ENCODE data around the gene ZFYVE28. TPM values are rescaled to one million over a fixed set of nuclear protein-coding genes. Genes with fewer than 3 reads are reported as not detected.
"Not testable (repeated sequence)": the region's sequence is repeated elsewhere in the genome, so short reads cannot be mapped to it uniquely, and the experiment has no call there.

The ZFYVE28 gene
- total RNA-seq, 6 experiments from 2014 or later = 2.5 to 9.6 (median 4.8) TPM

DNA sequence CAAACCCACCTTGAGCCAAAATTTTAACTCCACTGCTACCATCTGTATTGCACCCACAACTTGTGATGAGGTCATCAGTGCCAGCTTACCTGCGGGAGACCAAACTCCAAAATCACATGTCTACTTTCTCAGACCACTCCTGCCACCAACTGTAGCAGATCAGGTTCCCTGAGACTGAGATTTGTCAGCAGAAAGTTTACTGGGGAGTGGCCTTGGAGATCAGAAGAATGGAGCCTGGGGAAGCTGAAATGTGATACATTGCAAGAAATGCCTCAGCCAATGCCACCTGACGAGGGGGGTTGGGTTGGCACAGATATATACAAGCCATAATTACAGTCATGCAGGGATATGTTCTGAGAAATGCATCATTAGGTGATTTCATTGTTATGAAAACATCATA lies 195.6 kb downstream of the ZFYVE28 start:
- Histone ChIP-seq H3K4me3 (no peak overlapping the region), H3K4me1 (no peaks in the 10 kb centered on the region), H3K27me3 (no peaks in the 10 kb centered on the region), H3K27ac (no peak overlapping the region), H3K36me3 (no peaks in the 10 kb centered on the region), H3K9me3 (no peaks in the 10 kb centered on the region)
- WGBS (ENCODE audit: insufficient coverage, low coverage, low lambda C conversion rate, missing lambda C conversion rate) = 100% methylated on average over 1 of the region's 2 CpGs
- intact Hi-C loops (cut with DNase I) = no loop called here
- TF ChIP-seq, protein P1, sequence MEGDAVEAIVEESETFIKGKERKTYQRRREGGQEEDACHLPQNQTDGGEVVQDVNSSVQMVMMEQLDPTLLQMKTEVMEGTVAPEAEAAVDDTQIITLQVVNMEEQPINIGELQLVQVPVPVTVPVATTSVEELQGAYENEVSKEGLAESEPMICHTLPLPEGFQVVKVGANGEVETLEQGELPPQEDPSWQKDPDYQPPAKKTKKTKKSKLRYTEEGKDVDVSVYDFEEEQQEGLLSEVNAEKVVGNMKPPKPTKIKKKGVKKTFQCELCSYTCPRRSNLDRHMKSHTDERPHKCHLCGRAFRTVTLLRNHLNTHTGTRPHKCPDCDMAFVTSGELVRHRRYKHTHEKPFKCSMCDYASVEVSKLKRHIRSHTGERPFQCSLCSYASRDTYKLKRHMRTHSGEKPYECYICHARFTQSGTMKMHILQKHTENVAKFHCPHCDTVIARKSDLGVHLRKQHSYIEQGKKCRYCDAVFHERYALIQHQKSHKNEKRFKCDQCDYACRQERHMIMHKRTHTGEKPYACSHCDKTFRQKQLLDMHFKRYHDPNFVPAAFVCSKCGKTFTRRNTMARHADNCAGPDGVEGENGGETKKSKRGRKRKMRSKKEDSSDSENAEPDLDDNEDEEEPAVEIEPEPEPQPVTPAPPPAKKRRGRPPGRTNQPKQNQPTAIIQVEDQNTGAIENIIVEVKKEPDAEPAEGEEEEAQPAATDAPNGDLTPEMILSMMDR (IDR thresholded peaks at IDR 0.05) = no peak
- TF ChIP-seq POLR2A (IDR thresholded peaks at IDR 0.05) = no peak
- ATAC-seq (no peak), DNase-seq (no peak)

DNA sequence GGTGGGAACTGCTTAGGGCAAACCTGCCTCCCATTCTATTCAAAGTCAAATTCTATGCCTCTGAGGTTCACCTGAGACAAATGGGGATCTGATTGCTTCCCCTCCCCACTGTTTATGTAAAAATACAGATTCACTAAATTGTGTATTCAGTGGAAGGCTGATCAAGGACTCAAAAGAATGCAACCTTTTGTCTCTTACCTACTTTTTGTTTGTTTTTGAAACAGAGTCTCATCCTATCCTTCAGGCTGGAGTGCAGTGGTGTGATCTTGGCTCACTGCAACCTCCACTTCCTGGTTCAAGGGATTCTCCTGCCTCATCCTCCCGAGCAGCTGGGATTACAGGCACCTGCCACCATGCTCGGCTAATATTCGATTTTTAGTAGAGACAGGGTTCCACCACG lies 197.1 kb downstream of the ZFYVE28 start:
- ATAC-seq; H3K27me3 ChIP-seq; H3K27ac ChIP-seq; H3K4me1 ChIP-seq; DNase-seq; H3K36me3 ChIP-seq; H3K9me3 ChIP-seq; intact Hi-C loops (cut with DNase I); H3K4me3 ChIP-seq: not testable (repeated sequence)
- 80% methylated on average over 4 of the region's 4 CpGs for WGBS (ENCODE audit: insufficient coverage, low coverage, low lambda C conversion rate, missing lambda C conversion rate)

DNA sequence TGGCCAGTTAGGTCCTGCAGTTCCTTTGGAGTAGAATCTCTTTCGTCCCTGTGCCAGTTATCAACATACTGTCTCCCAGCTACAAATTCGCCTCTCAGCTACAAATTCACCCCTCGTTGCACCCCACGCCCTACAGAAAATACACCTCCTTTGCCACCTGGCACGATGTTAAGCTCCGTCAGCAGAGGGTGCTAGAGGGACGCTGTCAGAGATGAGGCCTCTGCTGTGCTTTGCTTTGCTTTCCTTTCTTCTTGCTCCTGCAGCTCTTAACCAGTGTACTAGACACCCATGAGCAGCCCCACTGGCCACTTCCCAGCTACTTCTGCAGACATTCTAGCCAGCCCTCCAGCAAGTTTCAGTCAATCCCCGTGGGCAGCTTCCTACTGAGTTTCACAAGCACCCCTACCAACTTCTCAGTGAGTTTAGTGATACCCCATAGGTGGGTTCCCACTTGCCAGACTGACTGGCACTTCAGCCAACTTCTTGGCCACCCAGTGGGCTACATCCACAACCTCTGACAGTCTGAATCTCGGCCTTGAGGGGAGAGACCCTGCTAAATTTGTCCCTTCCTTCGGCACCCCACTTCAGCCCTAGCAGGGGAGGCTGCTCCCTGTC lies 198.3 kb downstream of the ZFYVE28 start:
- H3K36me3 ChIP-seq = no peaks in the 10 kb centered on the region
- DNase-seq (peak; percentile 61 to 71 (median 66)), ATAC-seq (peak; percentile 95 to 99 (median 97))
- no peak for TF ChIP-seq POLR2A (IDR thresholded peaks at IDR 0.05)
- TF ChIP-seq, protein P1 (IDR thresholded peaks at IDR 0.05) = peak; percentile 76 to 84 (median 82)
- no peaks in the 10 kb centered on the region for H3K4me1 ChIP-seq
- no peaks in the 10 kb centered on the region for H3K27me3 ChIP-seq
- 5% methylated on average over 10 of the region's 10 CpGs for WGBS (ENCODE audit: insufficient coverage, low coverage, low lambda C conversion rate, missing lambda C conversion rate)
- H3K27ac ChIP-seq = no peak overlapping the region
- intact Hi-C loops (cut with DNase I) = no loop called here
- no peak overlapping the region for H3K4me3 ChIP-seq
- H3K9me3 ChIP-seq = no peaks in the 10 kb centered on the region

Small RNA genes lying within 50 kb of the gene (small RNA-seq; reads per million reads assigned to genes)
- 0 reads per million in 2 experiments for gene COX6B1P5

Other genes with a start within 250 kb of the ZFYVE28 start
- gene HAUS3, start 176.5 kb downstream of the ZFYVE28 start, total RNA-seq = 1 to 10 TPM; 3.5 to 5.1 (median 4.6) TPM
- 1 to 10 TPM in 4 of 6 experiments, under 1 TPM in 2; 0.87 to 2.5 (median 1.4) TPM for gene POLN, start 176.5 kb downstream of the ZFYVE28 start, total RNA-seq
- gene MXD4, start 156.5 kb downstream of the ZFYVE28 start, total RNA-seq = 10 to 100 TPM; 17.8 to 23.0 (median 19.7) TPM
- gene CFAP99, start 310 bp upstream of the ZFYVE28 start, total RNA-seq = under 1 TPM in 5 of 6 experiments, not detected in 1; 0.25 to 0.86 (median 0.29) TPM
- 10 to 100 TPM; 16.2 to 22.5 (median 18.0) TPM for gene RNF4, start 50.5 kb upstream of the ZFYVE28 start, total RNA-seq
- gene FAM193A, start 118.0 kb upstream of the ZFYVE28 start, total RNA-seq = 10 to 100 TPM in 2 of 6 experiments, 1 to 10 TPM in 4; 8.5 to 12.3 (median 9.7) TPM